Endothelial cell of umbilical vein (primary cell): Measurements from ENCODE around the gene PRSS35. TPM values are rescaled to one million over a fixed set of nuclear protein-coding genes. Genes with fewer than 3 reads are reported as not detected.
"Not testable (repeated sequence)": the region's sequence is repeated elsewhere in the genome, so short reads cannot be mapped to it uniquely, and the experiment has no call there.

Experiments
- BruUV-seq: library from RNA; stranded (reverse); fragments of 400-500 nt; replicated peaks from 2 replicates; lab custom pipeline; 2021; lab: Mats Ljungman, UMichigan
- CTCF ChIA-PET: fragments of 300-600, 350-600 bp; sonication (Branson Sonifier 250); formaldehyde crosslinking; loops from one replicate; lab custom pipeline; 2021; ENCODE audit warnings: antibody characterized with exemption, inconsistent platforms; lab: Charles Lee
- POLR2A ChIA-PET: fragments of 300-600, 350-600 bp; sonication (Branson Sonifier 250); formaldehyde crosslinking; loops from one replicate; lab custom pipeline; 2021; ENCODE audit warnings: antibody characterized with exemption, inconsistent platforms; lab: Charles Lee
- DNase-seq: peaks from one replicate; pipeline ENCODE4 v3.0.0-alpha.2; 2011; ENCODE audit warnings: low read depth, low spot score
- FAIRE-seq: peaks from 2 replicates; lab custom pipeline; 2011; peaks lifted over from hg19 to GRCh38; lab: Jason Lieb, UNC
- H2AFZ ChIP-seq: 2 replicates; pipeline ENCODE4 v1.6.0; 2012; ENCODE audit warnings: low read depth, low read length, control low read depth, inconsistent platforms
- H3K27ac ChIP-seq: 2 replicates; pipeline ENCODE4 v1.5.1; 2011; ENCODE audit warnings: low read depth, mild to moderate bottlenecking, control low read depth, low read length, moderate library complexity; ENCODE audit not compliant: insufficient read depth
- H3K27me3 ChIP-seq, 2 experiments: 2 replicates each; pipeline versions ENCODE4 v1.6.0 to v1.6.1; 2011; ENCODE audit warnings: low read length in 2 of 2, mixed read lengths in 1 of 2; ENCODE audit not compliant: control insufficient read depth in 2 of 2, insufficient read depth in 2 of 2
- H3K36me3 ChIP-seq, 2 experiments: 2 replicates in 1 of 2; 3 replicates in 1 of 2; pipeline ENCODE4 v1.5.1; 2011; ENCODE audit warnings: low read length in 2 of 2, mild to moderate bottlenecking in 1 of 2, moderate library complexity in 1 of 2; ENCODE audit not compliant: control insufficient read depth in 2 of 2, insufficient read depth in 2 of 2; ENCODE audit errors: extremely low read depth in 1 of 2
- H3K4me1 ChIP-seq: 3 replicates; pipeline ENCODE4 v1.5.1; 2011; ENCODE audit warnings: mild to moderate bottlenecking, low read length; ENCODE audit not compliant: control insufficient read depth, insufficient read depth; ENCODE audit errors: extremely low read depth
- H3K4me2 ChIP-seq: 2 replicates; pipeline ENCODE4 v1.6.1; 2011; ENCODE audit warnings: low read length, control low read depth, mixed read lengths; ENCODE audit not compliant: insufficient read depth
- H3K4me3 ChIP-seq, 3 experiments: fragments of 200-600 bp in 1 of 3; sonication (generic), shearing (Covaris generic) in 1 of 3; replicated peaks in 1 of 3; 2 replicates each; pipeline ENCODE4 v1.5.1; 2011 to 2016; ENCODE audit warnings: control low read depth in 3 of 3, low read length in 3 of 3, mild to moderate bottlenecking in 2 of 3, inconsistent platforms in 1 of 3, low read depth in 1 of 3, moderate library complexity in 1 of 3; ENCODE audit not compliant: insufficient read depth in 1 of 3
- H3K79me2 ChIP-seq: 2 replicates; pipeline ENCODE4 v1.6.0; 2012; ENCODE audit warnings: low read length, inconsistent platforms; ENCODE audit not compliant: control insufficient read depth, insufficient read depth
- H3K9ac ChIP-seq: replicated peaks from 2 replicates; pipeline ENCODE3; 2011; ENCODE audit warnings: low read length, control low read depth; ENCODE audit not compliant: insufficient read depth; ENCODE audit errors: extremely low read depth
- H3K9me1 ChIP-seq: replicated peaks from 3 replicates; pipeline ENCODE4 v1.6.0; 2011; ENCODE audit warnings: mild to moderate bottlenecking, low read length; ENCODE audit not compliant: control insufficient read depth, insufficient read depth; ENCODE audit errors: extremely low read depth
- H3K9me3 ChIP-seq: replicated peaks from 2 replicates; pipeline ENCODE4 v1.5.1; 2012; ENCODE audit warnings: low read length, inconsistent platforms; ENCODE audit not compliant: control insufficient read depth, insufficient read depth
- H4K20me1 ChIP-seq: replicated peaks from 2 replicates; pipeline ENCODE3; 2011; ENCODE audit warnings: mild to moderate bottlenecking, low read length; ENCODE audit not compliant: control insufficient read depth, insufficient read depth; ENCODE audit errors: extremely low read depth
- CTCF ChIP-seq, 2 donors: IDR thresholded peaks; 1 replicate in 1 of 2; 2 replicates in 1 of 2; pipeline ENCODE4 v1.5.1; 2011; ENCODE audit warnings: low read length in 2 of 2, mild to moderate bottlenecking in 2 of 2, moderate library complexity in 2 of 2, control low read depth in 1 of 2, inconsistent platforms in 1 of 2, low read depth in 1 of 2; ENCODE audit not compliant: insufficient read depth in 1 of 2; ENCODE audit errors: extremely low read depth in 1 of 2
- GATA2 ChIP-seq: IDR thresholded peaks from 2 replicates; pipeline ENCODE4 v1.7.0; 2011; ENCODE audit warnings: low read depth, mild to moderate bottlenecking, moderate library complexity, mixed read lengths, low read length; ENCODE audit not compliant: insufficient read length, insufficient read depth
- MAX ChIP-seq: IDR thresholded peaks from 2 replicates; pipeline ENCODE4 v1.6.1; 2011; ENCODE audit not compliant: insufficient read depth, insufficient read length
- POLR2A ChIP-seq: IDR thresholded peaks from 2 replicates; pipeline ENCODE4 v1.6.1; 2012; ENCODE audit warnings: low read depth, mild to moderate bottlenecking, control low read depth, low read length
- dilution Hi-C: fragments of 300-500 bp; cut with MboI; formaldehyde crosslinking; loops from one replicate; pipeline ENCODE4 v1.15.0; 2019; ENCODE audit warnings: low sequenced_read_pairs; ENCODE audit not compliant: extremely low pct_ligation_motif_present
- intact Hi-C: fragments of 100-400 bp; cut with micrococcal nuclease; formaldehyde crosslinking; loops from one replicate; pipeline ENCODE4 v1.10.0; 2022
- polyA plus RNA-seq, 4 experiments: library from polyadenylated mRNA; depleted of rRNA in 3 of 4; stranded (reverse) in 3 of 4; unstranded in 1 of 4; fragments of >200 nt; gene quantifications; 2 replicates each; pipeline versions ENCODE4 v1.2.1 to v1.2.3, GENCODE V29; 2011 to 2012; ENCODE audit warnings: missing spikeins in 1 of 4
- total RNA-seq: library from RNA; stranded (reverse); gene quantifications from 2 replicates; pipeline ENCODE4 v1.2.3, GENCODE V29; 2021

Gene PRSS35
- total and polyA plus RNA-seq, 2 donors (not counting 3 experiments of a cell fraction or from before 2014, with no cell fraction given) = not detected

GRCh38 chr6:83539678-83540077 is 27.3 kb downstream of the PRSS35 start:
- Histone ChIP-seq H3K36me3 (no peaks in the 10 kb centered on the region), H3K27me3 (peaks cover 0 to 1% of the 10 kb centered on the region in 2 experiments), H3K4me1 (no peaks in the 10 kb centered on the region), H3K9ac (no peak overlapping the region), H3K4me3 (no peak overlapping the region), H2AFZ (no peak overlapping the region), H3K9me1 (no peaks in the 10 kb centered on the region), H3K27ac (no peak overlapping the region), H4K20me1 (no peaks in the 10 kb centered on the region), H3K9me3 (no peaks in the 10 kb centered on the region), H3K4me2 (no peak overlapping the region), H3K79me2 (no peaks in the 10 kb centered on the region)
- ChIA-PET POLR2A (no interaction called here), CTCF (no interaction called here)
- no peak for FAIRE-seq
- no peak for DNase-seq
- no TSS peak for BruUV-seq
- intact Hi-C loops = loop anchor here (5.0 kb wide), 1 partner anchor 472 kb away; the partner anchor contains the start of genes DOP1A and UBE3D
- dilution Hi-C loops = no loop called here
- no peak for TF ChIP-seq POLR2A

GRCh38 chr6:83546636-83547035 is 34.3 kb downstream of the PRSS35 start:
- DNase-seq (no peak), FAIRE-seq (no peak)
- no peak overlapping the region for H2AFZ ChIP-seq
- TF ChIP-seq POLR2A (no peak), MAX (no peak), GATA2 (no peak), CTCF (IDR thresholded peaks at IDR 0.05; ENCODE audit: extremely low read depth in 1 of 2, insufficient read depth in 1 of 2, low read depth in 1 of 2, low read length in 2 of 2) (no peak)
- H3K4me1 ChIP-seq = no peaks in the 10 kb centered on the region
- no peaks in the 10 kb centered on the region for H4K20me1 ChIP-seq
- CTCF ChIA-PET = interaction anchor here (2.5 kb wide), 1 partner anchor 11 kb away, joined by 12 read pairs; no protein-coding TSS in a partner anchor
- BruUV-seq = no TSS peak
- no peaks in the 10 kb centered on the region for H3K27me3 ChIP-seq
- H3K9ac ChIP-seq = no peak overlapping the region
- H3K4me2 ChIP-seq = no peak overlapping the region
- H3K36me3 ChIP-seq = no peaks in the 10 kb centered on the region
- no peaks in the 10 kb centered on the region for H3K9me1 ChIP-seq
- intact Hi-C loops (no loop called here), dilution Hi-C loops (no loop called here)
- no peak overlapping the region for H3K27ac ChIP-seq
- no peaks in the 10 kb centered on the region for H3K9me3 ChIP-seq
- no peaks in the 10 kb centered on the region for H3K79me2 ChIP-seq
- POLR2A ChIA-PET = no interaction called here
- H3K4me3 ChIP-seq = no peak overlapping the region

- H4K20me1 ChIP-seq, H3K79me2 ChIP-seq, BruUV-seq, H3K27ac ChIP-seq, H3K27me3 ChIP-seq, intact Hi-C loops, H3K9me3 ChIP-seq, POLR2A ChIA-PET, H3K4me1 ChIP-seq, H3K4me3 ChIP-seq, H3K9me1 ChIP-seq, H2AFZ ChIP-seq, FAIRE-seq, H3K36me3 ChIP-seq, H3K9ac ChIP-seq, H3K4me2 ChIP-seq, DNase-seq, dilution Hi-C loops: not testable (repeated sequence)
- CTCF ChIA-PET = interaction anchor here (2.8 kb wide), 1 partner anchor 14 kb away, joined by 16 read pairs; no protein-coding TSS in a partner anchor
These were observed 38.1 kb downstream of the PRSS35 start for GRCh38 chr6:83550482-83550881.
